HepG2 (cell line): ENCODE measurements around the gene FAM114A1.

Source experiments
- POLR2AphosphoS2 ChIP-seq: IDR thresholded peaks from 2 replicates; pipeline ENCODE4 v1.6.1; 2011; ENCODE audit warnings: low read depth, low read length, improper control_type of control experiment
- RAD51 ChIP-seq: fragments of 450-650 bp; IDR thresholded peaks from 2 replicates; pipeline ENCODE4 v1.6.1; 2016; ENCODE audit warnings: borderline replicate concordance
- TF ChIP-seq, protein P1 (sequence below): sonication (generic); formaldehyde crosslinking; IDR thresholded peaks from 2 replicates; pipeline ENCODE4 v1.5.0; 2020; ENCODE audit warnings: mild to moderate bottlenecking, missing genetic modification reagents, moderate library complexity

DNA sequence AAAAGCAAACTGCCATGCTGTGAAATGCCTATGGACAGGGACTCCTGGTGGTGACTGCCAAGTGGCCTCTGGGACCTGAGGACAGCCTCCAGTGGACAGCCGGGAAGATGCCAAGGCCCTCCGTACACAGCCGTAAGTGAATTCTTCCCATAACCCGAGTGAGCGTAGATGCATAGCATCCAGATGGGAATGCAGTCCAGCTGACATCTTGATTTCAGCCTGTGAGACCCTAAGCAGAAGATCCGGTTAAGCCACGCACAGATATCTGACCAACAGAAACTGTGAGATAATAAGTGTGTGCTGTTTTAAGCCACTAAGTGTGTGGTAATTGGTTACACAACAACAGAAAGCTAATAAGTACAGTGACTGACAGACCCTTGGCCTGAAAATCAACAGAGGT, 108.7 kb downstream of the FAM114A1 start:
- no peak for TF ChIP-seq POLR2AphosphoS2
- TF ChIP-seq, protein P1, sequence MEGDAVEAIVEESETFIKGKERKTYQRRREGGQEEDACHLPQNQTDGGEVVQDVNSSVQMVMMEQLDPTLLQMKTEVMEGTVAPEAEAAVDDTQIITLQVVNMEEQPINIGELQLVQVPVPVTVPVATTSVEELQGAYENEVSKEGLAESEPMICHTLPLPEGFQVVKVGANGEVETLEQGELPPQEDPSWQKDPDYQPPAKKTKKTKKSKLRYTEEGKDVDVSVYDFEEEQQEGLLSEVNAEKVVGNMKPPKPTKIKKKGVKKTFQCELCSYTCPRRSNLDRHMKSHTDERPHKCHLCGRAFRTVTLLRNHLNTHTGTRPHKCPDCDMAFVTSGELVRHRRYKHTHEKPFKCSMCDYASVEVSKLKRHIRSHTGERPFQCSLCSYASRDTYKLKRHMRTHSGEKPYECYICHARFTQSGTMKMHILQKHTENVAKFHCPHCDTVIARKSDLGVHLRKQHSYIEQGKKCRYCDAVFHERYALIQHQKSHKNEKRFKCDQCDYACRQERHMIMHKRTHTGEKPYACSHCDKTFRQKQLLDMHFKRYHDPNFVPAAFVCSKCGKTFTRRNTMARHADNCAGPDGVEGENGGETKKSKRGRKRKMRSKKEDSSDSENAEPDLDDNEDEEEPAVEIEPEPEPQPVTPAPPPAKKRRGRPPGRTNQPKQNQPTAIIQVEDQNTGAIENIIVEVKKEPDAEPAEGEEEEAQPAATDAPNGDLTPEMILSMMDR (CRISPR knock-in tag) = no peak
- no peak for TF ChIP-seq RAD51
